Right renal pelvis (tissue), 4 donors: ENCODE measurements around the gene FUT8. TPM values are rescaled to one million over a fixed set of nuclear protein-coding genes. Genes with fewer than 3 reads are reported as not detected.
"Not testable (repeated sequence)": the region's sequence is repeated elsewhere in the genome, so short reads cannot be mapped to it uniquely, and the experiment has no call there.

Experiments
- DNase-seq, 4 donors: peaks; one replicate each; pipeline ENCODE4 v3.0.0-alpha.2; 2013; ENCODE audit warnings: low read depth in 4 of 4, low spot score in 3 of 4, missing footprints in 1 of 4
- polyA plus RNA-seq, 4 donors: library from polyadenylated mRNA; unstranded; fragments of 120-200 nt; gene quantifications; one replicate each; pipeline ENCODE4 v1.2.1, GENCODE V29; 2013; ENCODE audit not compliant: insufficient read length in 4 of 4

FUT8 gene
- polyA plus RNA-seq, 4 donors, result 15.9 to 22.9 (median 20.9) TPM

GRCh38 chr14:65444230-65444629 is 31.7 kb downstream of the FUT8 start:
- no peak for DNase-seq

GRCh38 chr14:65446159-65446558 is 33.6 kb downstream of the FUT8 start:
- DNase-seq, result no peak

- no peak for DNase-seq
Measured at GRCh38 chr14:65449647-65450046, 37.1 kb downstream of the FUT8 start.

GRCh38 chr14:65453807-65454480 is 41.4 kb downstream of the FUT8 start:
- DNase-seq, result no peak

GRCh38 chr14:65456247-65456646 is 43.7 kb downstream of the FUT8 start:
- DNase-seq, result no peak

GRCh38 chr14:65461730-65462129 is 49.2 kb downstream of the FUT8 start:
- no peak for DNase-seq

GRCh38 chr14:65462411-65462810 is 49.9 kb downstream of the FUT8 start:
- DNase-seq, result no peak

GRCh38 chr14:65465584-65465983 is 53.1 kb downstream of the FUT8 start:
- DNase-seq, result no peak

- DNase-seq, result not testable (repeated sequence)
Measured at GRCh38 chr14:65467926-65468325, 55.4 kb downstream of the FUT8 start.

GRCh38 chr14:65469903-65470302 is 57.4 kb downstream of the FUT8 start:
- DNase-seq, result no peak

- DNase-seq, result no peak
Measured at GRCh38 chr14:65470404-65470880, 57.9 kb downstream of the FUT8 start.

GRCh38 chr14:65471038-65471878 is 58.7 kb downstream of the FUT8 start:
- DNase-seq, result no peak

- DNase-seq, result peak in 1 of 4 donors; percentile 3
Measured at GRCh38 chr14:65472189-65472588, 59.7 kb downstream of the FUT8 start.

- no peak for DNase-seq
Measured at GRCh38 chr14:65476273-65476941, 63.9 kb downstream of the FUT8 start.

- DNase-seq, result no peak
Measured at GRCh38 chr14:65476942-65477318, 64.4 kb downstream of the FUT8 start.

- no peak for DNase-seq
Measured at GRCh38 chr14:65478017-65478416, 65.5 kb downstream of the FUT8 start.

GRCh38 chr14:65478596-65478995 is 66.1 kb downstream of the FUT8 start:
- DNase-seq, result no peak

- no peak for DNase-seq
Measured at GRCh38 chr14:65479386-65479785, 66.9 kb downstream of the FUT8 start.

GRCh38 chr14:65482757-65483438 is 70.4 kb downstream of the FUT8 start:
- peak in 1 of 4 donors; percentile 1 for DNase-seq

- no peak for DNase-seq
Measured at GRCh38 chr14:65483647-65484046, 71.1 kb downstream of the FUT8 start.

GRCh38 chr14:65485516-65485915 is 73.0 kb downstream of the FUT8 start:
- no peak for DNase-seq
